AG09309 (cell line): ENCODE measurements around the gene CNTD1.

Source experiments
- DNase-seq: peaks from one replicate; pipeline ENCODE4 v3.0.0-alpha.2; 2010; ENCODE audit warnings: low read depth
- H3K4me3 ChIP-seq: 2 replicates; pipeline ENCODE4 v1.5.1; 2011; ENCODE audit warnings: mild to moderate bottlenecking, low read depth, low read length, moderate library complexity; ENCODE audit not compliant: control insufficient read depth
- CTCF ChIP-seq: IDR thresholded peaks from 2 replicates; pipeline ENCODE4 v1.5.1; 2011; ENCODE audit warnings: mild to moderate bottlenecking, low read depth, low read length, inconsistent platforms; ENCODE audit not compliant: insufficient read depth, control insufficient read depth; ENCODE audit errors: missing control alignments

Gene CNTD1

GRCh38 chr17:42783791-42784138 lies 14.9 kb upstream of the CNTD1 start:
- no peak for DNase-seq
- no peak for TF ChIP-seq CTCF
- no peak overlapping the region for H3K4me3 ChIP-seq

GRCh38 chr17:42784409-42784808 lies 14.3 kb upstream of the CNTD1 start:
- no peak for DNase-seq
- no peak for TF ChIP-seq CTCF

GRCh38 chr17:42784811-42785592 lies 13.7 kb upstream of the CNTD1 start:
- no peak overlapping the region for H3K4me3 ChIP-seq
- no peak for DNase-seq
- no peak for TF ChIP-seq CTCF

More at GRCh38 chr17:42784409-42784808, 14.3 kb upstream of the CNTD1 start:
- no peak overlapping the region for H3K4me3 ChIP-seq

GRCh38 chr17:42787266-42787665 lies 11.4 kb upstream of the CNTD1 start:
- TF ChIP-seq CTCF = no peak
- H3K4me3 ChIP-seq = no peak overlapping the region
- DNase-seq = no peak

- no peak for DNase-seq
- no peak overlapping the region for H3K4me3 ChIP-seq
- TF ChIP-seq CTCF = no peak
Measured at GRCh38 chr17:42791948-42792347, 6.7 kb upstream of the CNTD1 start.

GRCh38 chr17:42792545-42792944 lies 6.1 kb upstream of the CNTD1 start:
- no peak for TF ChIP-seq CTCF
- H3K4me3 ChIP-seq = no peak overlapping the region
- no peak for DNase-seq

GRCh38 chr17:42795061-42795460 lies 3.6 kb upstream of the CNTD1 start:
- no peak for TF ChIP-seq CTCF
- no peak for DNase-seq
- H3K4me3 ChIP-seq = no peak overlapping the region
